BLaER1 (cell line): Measurements from ENCODE around the gene TMCC3.
"Not testable (repeated sequence)": the region's sequence is repeated elsewhere in the genome, so short reads cannot be mapped to it uniquely, and the experiment has no call there.

ENCODE experiments used
- H3K27ac ChIP-seq: shearing (Covaris generic); formaldehyde crosslinking; 2 replicates; pipeline ENCODE4 v1.8.1; 2022
- H3K27me3 ChIP-seq: shearing (Covaris generic); formaldehyde crosslinking; 2 replicates; pipeline ENCODE4 v1.8.1; 2022
- H3K36me3 ChIP-seq: shearing (Covaris generic); formaldehyde crosslinking; 2 replicates; pipeline ENCODE4 v1.8.1; 2022
- H3K4me1 ChIP-seq: shearing (Covaris generic); formaldehyde crosslinking; 2 replicates; pipeline ENCODE4 v1.8.1; 2022
- H3K4me2 ChIP-seq: shearing (Covaris generic); formaldehyde crosslinking; 2 replicates; pipeline ENCODE4 v1.8.1; 2022
- H3K4me3 ChIP-seq: shearing (Covaris generic); formaldehyde crosslinking; 2 replicates; pipeline ENCODE4 v1.8.1; 2022
- H3K9ac ChIP-seq: shearing (Covaris generic); formaldehyde crosslinking; 2 replicates; pipeline ENCODE4 v1.8.1; 2022
- H3K9me3 ChIP-seq: shearing (Covaris generic); formaldehyde crosslinking; 2 replicates; pipeline ENCODE4 v1.8.1; 2022
- H4K20me1 ChIP-seq: shearing (Covaris generic); formaldehyde crosslinking; 2 replicates; pipeline ENCODE4 v1.8.1; 2022
- Cebpa-rat ChIP-seq: shearing (Covaris generic); IDR thresholded peaks from 2 replicates; pipeline ENCODE4 v1.8.1; 2022

TMCC3 gene

DNA sequence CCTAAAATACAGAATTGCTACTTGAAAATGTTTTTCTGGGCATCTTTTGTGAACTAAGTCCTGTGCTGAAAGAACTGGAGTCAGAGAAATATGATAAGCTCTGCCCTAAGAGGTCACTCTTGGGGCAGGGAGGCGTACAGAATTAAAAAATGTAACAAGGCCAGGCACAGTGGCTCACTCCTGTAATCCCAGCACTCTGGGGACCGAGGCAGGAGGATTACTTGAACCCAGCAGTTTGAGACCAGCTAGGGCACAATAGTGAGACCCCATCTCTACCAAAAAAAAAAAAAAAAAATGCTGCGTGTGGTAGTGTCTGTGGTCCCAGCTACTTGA, 46.0 kb downstream of the TMCC3 start:
- Histone ChIP-seq H3K9me3 (peaks cover 24% of the 10 kb centered on the region), H3K4me1 (peaks cover 16% of the 10 kb centered on the region), H3K36me3 (no peaks in the 10 kb centered on the region), H3K4me2 (no peak overlapping the region), H3K27ac (no peak overlapping the region), H3K27me3 (no peaks in the 10 kb centered on the region), H4K20me1 (no peaks in the 10 kb centered on the region), H3K9ac (no peak overlapping the region), H3K4me3 (no peak overlapping the region)
- no peak for TF ChIP-seq Cebpa-rat

DNA sequence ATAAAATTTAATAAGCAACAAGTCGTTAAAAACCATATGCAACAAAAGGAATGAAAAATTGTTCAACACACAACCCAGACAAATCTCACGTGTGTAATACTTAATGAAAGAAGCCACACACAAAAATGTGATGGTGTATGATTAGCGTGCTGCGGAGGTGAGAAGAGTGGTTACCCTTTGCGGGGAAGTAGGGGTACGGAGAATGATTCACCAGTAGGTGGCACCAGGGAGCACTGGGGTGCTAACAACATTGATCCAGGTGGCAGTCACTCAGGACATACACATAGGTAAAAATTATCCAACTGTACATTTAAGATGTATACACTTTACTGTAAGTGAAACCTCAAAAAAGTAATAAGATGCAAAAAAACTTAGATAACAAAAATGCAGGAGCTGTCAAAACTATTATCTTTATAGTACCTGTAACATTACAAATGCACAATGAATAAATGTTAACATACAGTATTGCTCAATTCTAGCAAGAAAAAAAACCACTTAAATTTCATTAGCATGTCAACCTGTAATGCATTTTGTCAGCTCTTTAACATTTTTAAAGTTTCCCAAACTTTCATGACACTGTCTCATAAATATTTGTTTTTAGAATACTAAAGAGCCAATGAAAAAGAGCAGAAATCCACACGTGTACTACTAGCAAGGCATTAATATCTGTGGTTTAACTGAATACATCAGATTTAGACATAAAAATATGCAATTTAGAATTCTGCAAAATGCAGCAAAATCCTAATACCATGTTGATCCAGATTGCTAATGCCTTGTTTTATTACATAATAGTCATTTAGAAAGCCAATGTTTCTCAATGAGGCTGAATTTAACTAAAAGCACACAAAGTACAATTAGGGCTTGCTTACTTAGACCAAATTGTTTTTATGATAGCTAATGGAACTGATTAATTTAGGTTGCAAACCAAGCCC, 46.7 kb downstream of the TMCC3 start:
- Histone ChIP-seq H3K4me2 (no peak overlapping the region), H3K4me1 (peaks cover 16% of the 10 kb centered on the region), H3K9ac (no peak overlapping the region), H4K20me1 (no peaks in the 10 kb centered on the region), H3K36me3 (no peaks in the 10 kb centered on the region), H3K27me3 (no peaks in the 10 kb centered on the region), H3K27ac (no peak overlapping the region), H3K9me3 (peaks cover 24% of the 10 kb centered on the region), H3K4me3 (no peak overlapping the region)
- no peak for TF ChIP-seq Cebpa-rat

DNA sequence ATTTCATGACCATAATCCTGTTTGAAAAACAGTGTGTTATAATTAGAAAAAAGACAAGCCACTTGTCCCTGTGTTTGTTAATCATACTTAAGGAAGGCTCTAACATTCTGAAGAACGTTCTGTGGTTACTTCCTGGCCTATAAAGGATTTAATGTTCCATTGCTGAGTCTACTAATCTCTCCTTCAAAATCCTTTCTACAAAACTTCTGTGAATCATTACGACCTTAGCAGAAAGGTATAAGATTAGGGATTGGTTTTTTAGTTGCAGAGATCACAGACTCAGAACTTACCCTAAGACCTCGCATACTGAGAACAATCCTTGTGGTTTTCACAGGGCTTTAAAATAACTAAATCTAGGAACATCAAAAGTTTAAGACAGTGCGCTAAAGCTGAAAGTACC, 48.3 kb downstream of the TMCC3 start:
- no peaks in the 10 kb centered on the region for H3K36me3 ChIP-seq
- no peaks in the 10 kb centered on the region for H4K20me1 ChIP-seq
- H3K27ac ChIP-seq = no peak overlapping the region
- H3K9me3 ChIP-seq = peaks cover 18% of the 10 kb centered on the region
- no peak overlapping the region for H3K4me3 ChIP-seq
- H3K27me3 ChIP-seq = no peaks in the 10 kb centered on the region
- TF ChIP-seq Cebpa-rat = no peak
- H3K4me1 ChIP-seq = peaks cover 16% of the 10 kb centered on the region
- H3K4me2 ChIP-seq = peak overlapping the region; percentile 34; the same call in 1 of the 2 replicates
- no peak overlapping the region for H3K9ac ChIP-seq

DNA sequence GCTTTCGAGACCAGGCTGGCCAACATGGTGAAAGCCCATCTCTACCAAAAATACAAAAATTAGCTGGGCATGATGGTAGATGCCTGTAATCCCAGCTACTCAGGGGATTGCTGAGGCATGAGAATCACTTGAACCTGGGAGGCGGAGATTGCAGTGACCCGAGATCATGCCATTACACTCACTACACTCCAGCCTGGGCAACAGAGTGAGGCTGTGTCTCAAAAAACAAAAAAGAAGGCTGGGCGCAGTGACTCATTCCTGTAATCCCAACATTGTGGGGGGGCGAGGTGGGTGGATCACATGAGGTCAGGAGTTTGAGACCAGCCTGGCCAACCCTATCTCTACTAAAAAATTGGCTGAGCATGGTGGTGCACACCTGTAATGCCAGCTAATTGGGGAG, 49.0 kb downstream of the TMCC3 start:
- H3K4me2 ChIP-seq = 0 out of 2 replicates have a peak overlapping the region, but pooled peaks have one; percentile 34
- H4K20me1 ChIP-seq, H3K27ac ChIP-seq, H3K27me3 ChIP-seq, H3K36me3 ChIP-seq, H3K9ac ChIP-seq, H3K4me3 ChIP-seq: not testable (repeated sequence)
- H3K9me3 ChIP-seq = peaks cover 11% of the 10 kb centered on the region
- peaks cover 16% of the 10 kb centered on the region for H3K4me1 ChIP-seq

DNA sequence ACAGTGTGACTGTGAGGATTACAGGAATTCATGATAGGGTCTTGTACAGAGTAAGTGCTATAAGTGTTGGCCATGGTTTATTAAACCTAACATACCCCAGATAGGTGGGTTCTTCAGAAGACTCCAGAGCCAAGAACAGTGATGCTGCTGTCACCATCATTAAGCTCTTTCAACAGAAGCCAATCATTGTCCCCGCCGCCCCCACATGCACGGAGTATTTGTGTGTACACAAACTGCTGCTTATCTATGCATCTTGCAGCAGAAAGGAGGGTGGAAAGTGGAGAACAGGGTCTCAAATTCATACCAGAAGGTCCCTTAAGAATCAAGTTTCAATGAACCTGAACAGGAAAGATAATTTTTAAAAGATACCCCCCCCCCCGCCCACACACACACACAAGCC, 51.2 kb downstream of the TMCC3 start:
- no peaks in the 10 kb centered on the region for H3K36me3 ChIP-seq
- no peak overlapping the region for H3K4me3 ChIP-seq
- H3K4me2 ChIP-seq = no peak overlapping the region
- H3K9ac ChIP-seq = no peak overlapping the region
- H3K4me1 ChIP-seq = peaks cover 31% of the 10 kb centered on the region
- no peaks in the 10 kb centered on the region for H3K9me3 ChIP-seq
- H3K27me3 ChIP-seq = no peaks in the 10 kb centered on the region
- no peak for TF ChIP-seq Cebpa-rat
- H4K20me1 ChIP-seq = no peaks in the 10 kb centered on the region
- H3K27ac ChIP-seq = no peak overlapping the region

DNA sequence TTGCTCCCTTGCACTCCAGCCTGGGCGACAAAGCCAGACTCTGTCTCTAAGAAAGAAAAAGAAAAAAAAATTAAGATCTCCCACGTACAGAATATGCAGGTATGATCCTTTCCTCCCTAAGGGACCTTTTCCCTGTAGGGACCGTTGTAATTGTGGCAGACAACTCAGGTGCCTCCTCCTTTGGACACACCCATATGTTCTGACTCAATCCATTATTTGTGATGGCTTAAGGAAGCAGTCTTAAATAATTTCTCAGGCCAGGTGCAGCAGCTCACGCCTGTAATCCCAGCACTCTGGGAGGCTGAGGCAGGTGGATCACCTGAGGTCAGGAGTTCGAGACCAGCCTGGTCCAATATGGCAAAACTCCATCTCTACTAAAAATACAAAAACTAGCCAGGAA, 53.1 kb downstream of the TMCC3 start:
- Histone ChIP-seq H3K9ac (no peak overlapping the region), H3K36me3 (no peaks in the 10 kb centered on the region), H3K9me3 (no peaks in the 10 kb centered on the region), H3K4me2 (no peak overlapping the region), H3K27ac (no peak overlapping the region), H4K20me1 (no peaks in the 10 kb centered on the region), H3K4me3 (no peak overlapping the region), H3K4me1 (peaks cover 45% of the 10 kb centered on the region), H3K27me3 (no peaks in the 10 kb centered on the region)
- TF ChIP-seq Cebpa-rat = no peak

DNA sequence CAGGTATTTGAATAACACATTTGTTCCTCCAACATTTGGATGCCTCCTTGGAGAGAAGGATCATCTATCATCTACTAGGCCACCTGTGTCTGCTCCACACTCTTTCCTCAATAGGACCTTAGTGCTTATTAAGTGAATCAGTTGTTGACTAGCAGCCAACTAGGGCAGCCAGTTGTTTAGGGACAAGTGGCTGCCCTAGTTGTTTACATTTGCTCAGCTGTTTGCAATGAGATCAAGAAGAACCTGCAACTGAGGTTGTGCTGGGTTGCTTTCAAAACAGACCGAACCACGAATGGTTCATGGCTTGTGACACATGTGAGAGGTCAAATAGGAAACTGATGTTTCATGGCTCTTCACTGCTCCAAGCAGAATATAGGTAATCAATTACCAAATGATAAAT, 53.8 kb downstream of the TMCC3 start:
- TF ChIP-seq Cebpa-rat = no peak
- Histone ChIP-seq H3K4me2 (no peak overlapping the region), H3K9ac (no peak overlapping the region), H3K4me1 (peaks cover 45% of the 10 kb centered on the region), H3K4me3 (no peak overlapping the region), H3K27me3 (no peaks in the 10 kb centered on the region), H4K20me1 (no peaks in the 10 kb centered on the region), H3K36me3 (no peaks in the 10 kb centered on the region), H3K9me3 (no peaks in the 10 kb centered on the region), H3K27ac (no peak overlapping the region)

DNA sequence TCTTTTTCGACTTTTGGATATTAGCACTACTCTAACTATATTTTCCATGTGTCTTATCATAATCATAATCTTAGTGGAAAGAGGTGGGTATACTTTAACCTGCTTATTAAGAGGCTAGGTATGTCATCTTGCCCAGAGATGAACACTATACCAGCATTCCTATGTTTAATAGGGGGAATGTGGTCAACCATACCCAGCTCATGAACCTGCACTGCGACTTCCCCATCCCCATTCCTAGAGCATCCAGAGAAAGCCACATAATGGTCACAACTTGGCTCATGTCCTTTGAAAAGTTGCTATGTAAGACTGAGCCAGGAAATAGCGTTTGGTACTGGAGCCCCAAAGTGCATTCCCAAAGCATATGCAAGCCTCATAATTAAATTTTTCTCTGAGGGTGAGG, 55.2 kb downstream of the TMCC3 start:
- Histone ChIP-seq H3K4me1 (peaks cover 53% of the 10 kb centered on the region), H3K9ac (no peak overlapping the region), H3K36me3 (no peaks in the 10 kb centered on the region), H3K9me3 (no peaks in the 10 kb centered on the region), H4K20me1 (no peaks in the 10 kb centered on the region), H3K4me2 (peak overlapping the region; percentile 81), H3K27ac (peak overlapping the region; percentile 55; the same call in 1 of the 2 replicates), H3K4me3 (no peak overlapping the region), H3K27me3 (no peaks in the 10 kb centered on the region)
- TF ChIP-seq Cebpa-rat = no peak

DNA sequence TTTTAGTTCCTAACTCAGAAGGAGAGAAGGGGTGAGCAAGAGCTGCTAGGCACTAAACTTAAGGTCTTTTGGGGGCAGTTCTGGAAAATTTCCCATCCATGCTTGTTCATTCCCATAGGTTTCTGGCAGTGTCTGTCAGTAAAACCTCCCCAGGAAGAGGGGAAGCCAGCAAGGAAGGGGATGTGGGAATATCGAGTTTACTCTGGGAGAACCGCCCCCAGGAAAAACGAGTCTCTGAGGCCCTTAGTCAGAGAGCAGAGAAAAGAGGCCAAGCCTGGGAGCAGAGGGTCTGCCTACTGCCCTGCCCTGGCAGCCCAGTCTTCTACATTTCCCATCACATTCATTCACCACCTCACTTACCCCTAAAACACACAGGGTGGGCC, 55.9 kb downstream of the TMCC3 start:
- Histone ChIP-seq H3K9me3 (no peaks in the 10 kb centered on the region), H4K20me1 (no peaks in the 10 kb centered on the region), H3K27me3 (no peaks in the 10 kb centered on the region), H3K9ac (peak overlapping the region; percentile 16; the same call in 1 of the 2 replicates), H3K27ac (peak overlapping the region; percentile 55; the same call in 1 of the 2 replicates), H3K36me3 (no peaks in the 10 kb centered on the region), H3K4me1 (peaks cover 59% of the 10 kb centered on the region), H3K4me3 (peak overlapping the region; percentile 1; the same call in 1 of the 2 replicates), H3K4me2 (peak overlapping the region; percentile 81)
- TF ChIP-seq Cebpa-rat = no peak

DNA sequence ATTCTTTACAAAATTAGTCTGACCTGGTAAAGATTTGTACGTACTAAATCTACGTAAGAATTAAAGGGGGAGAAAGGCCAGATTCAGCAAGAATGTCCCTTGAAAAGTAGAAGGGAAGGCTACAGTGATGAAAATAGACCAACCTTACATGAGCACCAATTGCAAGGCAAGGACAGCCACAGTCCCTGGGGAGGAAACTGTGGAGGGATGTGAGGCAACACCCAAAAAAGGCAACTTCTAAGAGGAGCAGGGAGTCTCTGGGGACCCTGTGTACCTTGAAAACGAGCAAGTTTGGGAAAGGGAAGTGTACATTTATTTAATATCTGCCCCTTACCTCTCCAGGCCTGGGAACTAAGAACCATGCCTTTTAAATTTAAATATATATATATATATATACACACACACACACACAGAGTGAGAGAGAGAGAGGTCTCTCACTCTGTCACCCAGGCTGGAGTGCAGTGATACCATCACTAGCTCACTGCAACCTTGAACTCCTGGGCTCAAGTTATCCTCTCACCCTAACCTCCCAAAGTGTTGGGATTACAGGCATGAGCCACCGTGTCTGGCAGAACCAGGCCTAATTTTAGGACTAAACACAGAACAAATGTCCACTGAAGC, 56.4 kb downstream of the TMCC3 start:
- Histone ChIP-seq H3K27ac (peak overlapping the region; percentile 55; the same call in 1 of the 2 replicates), H3K27me3 (no peaks in the 10 kb centered on the region), H3K4me2 (peak overlapping the region; percentile 81), H3K36me3 (no peaks in the 10 kb centered on the region), H3K4me3 (peak overlapping the region; percentile 1; the same call in 1 of the 2 replicates), H3K9me3 (no peaks in the 10 kb centered on the region), H4K20me1 (no peaks in the 10 kb centered on the region), H3K4me1 (peaks cover 59% of the 10 kb centered on the region), H3K9ac (peak overlapping the region; percentile 16; the same call in 1 of the 2 replicates)
- TF ChIP-seq Cebpa-rat = peak; percentile 97

DNA sequence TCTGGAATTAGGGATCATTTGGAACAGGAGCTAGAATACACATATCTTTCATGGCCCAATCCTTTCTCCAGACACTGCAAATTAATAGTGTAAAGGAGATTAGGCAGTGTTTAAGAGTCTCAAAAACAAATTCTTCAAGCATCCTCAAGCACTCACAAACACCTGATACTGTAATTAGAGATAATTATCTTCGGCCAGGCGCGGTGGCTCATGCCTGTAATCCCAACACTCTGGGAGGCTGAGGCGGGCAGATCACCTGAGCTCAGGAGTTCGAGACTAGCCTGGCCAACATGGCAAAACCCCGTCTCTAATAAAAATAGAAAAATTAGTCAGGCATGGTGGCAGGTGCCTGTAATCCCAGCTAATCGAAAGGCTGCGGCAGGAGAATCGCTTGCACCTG, 57.6 kb downstream of the TMCC3 start:
- H3K36me3 ChIP-seq, H3K9ac ChIP-seq, H3K27me3 ChIP-seq, H4K20me1 ChIP-seq, H3K27ac ChIP-seq, H3K4me3 ChIP-seq, H3K9me3 ChIP-seq: not testable (repeated sequence)
- Histone ChIP-seq H3K4me1 (peaks cover 59% of the 10 kb centered on the region), H3K4me2 (peak overlapping the region; percentile 81)
